Common myeloid progenitor, CD34-positive (primary cell): Measurements from ENCODE around the gene ZBTB46.
A peak's percentile ranks its signal among the peaks of the same experiment; 100 is the strongest.

Experiments
- CTCF ChIA-PET: fragments of 350-600 bp; sonication (Branson Sonifier 250); formaldehyde crosslinking; loops from one replicate; lab custom pipeline; 2021; ENCODE audit warnings: antibody characterized with exemption; lab: Charles Lee
- POLR2A ChIA-PET: fragments of 350-600 bp; sonication (Branson Sonifier 250); formaldehyde crosslinking; loops from one replicate; lab custom pipeline; 2021; ENCODE audit warnings: antibody characterized with exemption; lab: Charles Lee
- DNase-seq, 3 donors: peaks; one replicate each; pipeline versions ENCODE4 v3.0.0 to v3.0.0-alpha.2; 2013
- H3K27ac ChIP-seq, 2 experiments: 1 replicate in 1 of 2; 2 replicates in 1 of 2; pipeline ENCODE4 v1.7.0; 2013; ENCODE audit warnings: inconsistent platforms in 2 of 2, low read length in 2 of 2, mild to moderate bottlenecking in 2 of 2, low read depth in 1 of 2, moderate library complexity in 1 of 2; ENCODE audit not compliant: severe bottlenecking in 2 of 2, insufficient read depth in 1 of 2, poor library complexity in 1 of 2
- H3K27me3 ChIP-seq, 5 experiments: replicated peaks in 2 of 5; 1 replicate in 3 of 5; 2 replicates in 2 of 5; pipeline versions ENCODE4 v1.6.1 to v1.7.0; 2013; ENCODE audit warnings: low read length in 4 of 5, mild to moderate bottlenecking in 2 of 5, moderate library complexity in 2 of 5, inconsistent platforms in 1 of 5; ENCODE audit not compliant: insufficient read depth in 5 of 5, control insufficient read depth in 4 of 5
- H3K36me3 ChIP-seq, 4 experiments: 1 replicate in 2 of 4; 2 replicates in 2 of 4; pipeline versions ENCODE4 v1.6.1 to v1.7.0; 2013; ENCODE audit warnings: low read length in 3 of 4, control low read depth in 1 of 4, mild to moderate bottlenecking in 1 of 4; ENCODE audit not compliant: control insufficient read depth in 4 of 4, insufficient read depth in 4 of 4
- H3K4me1 ChIP-seq, 4 experiments: 1 replicate in 3 of 4; 2 replicates in 1 of 4; pipeline versions ENCODE4 v1.6.1 to v1.7.1; 2013; ENCODE audit warnings: low read length in 3 of 4, mild to moderate bottlenecking in 3 of 4, control low read depth in 1 of 4, inconsistent platforms in 1 of 4, moderate library complexity in 1 of 4; ENCODE audit not compliant: control insufficient read depth in 4 of 4, insufficient read depth in 4 of 4; ENCODE audit errors: control extremely low read depth in 1 of 4
- H3K4me3 ChIP-seq, 7 experiments: 1 replicate in 4 of 7; 2 replicates in 3 of 7; pipeline versions ENCODE4 v1.5.1 to v1.7.0; 2013; ENCODE audit warnings: mild to moderate bottlenecking in 7 of 7, low read length in 6 of 7, moderate library complexity in 6 of 7, inconsistent platforms in 2 of 7, low read depth in 2 of 7, control low read depth in 1 of 7; ENCODE audit not compliant: insufficient read depth in 4 of 7, control insufficient read depth in 1 of 7; ENCODE audit errors: extremely low read depth in 1 of 7
- H3K9me3 ChIP-seq, 5 experiments: 1 replicate in 4 of 5; 2 replicates in 1 of 5; pipeline versions ENCODE4 v1.6.1 to v1.7.1; 2013; ENCODE audit warnings: low read length in 4 of 5, mild to moderate bottlenecking in 2 of 5, inconsistent platforms in 1 of 5, low read depth in 1 of 5, moderate library complexity in 1 of 5; ENCODE audit not compliant: control insufficient read depth in 4 of 5, insufficient read depth in 2 of 5; ENCODE audit errors: control extremely low read depth in 1 of 5
- WGBS: methylation state at CpG from one replicate; pipeline ENCODE4 v1.1.5; 2013; ENCODE audit not compliant: insufficient coverage; 5-methylcytosine and 5-hydroxymethylcytosine counted together

ZBTB46 gene

GRCh38 chr20:63698739-63699465 is 132.2 kb downstream of the ZBTB46 start:
- POLR2A ChIA-PET: no interaction called here
- CTCF ChIA-PET: interaction anchor here (1.0 to 1.1 kb wide), 3 partner anchors 9 to 165 kb away, joined by 3 to 5 read pairs (median 3); partner anchors contain the start of genes ARFRP1 and ZGPAT
- H3K27ac ChIP-seq: no peak overlapping the region
- WGBS: 88% methylated on average over 18 of the region's 19 CpGs
- H3K4me3 ChIP-seq: no peak overlapping the region
- peaks cover 0 to 21% (median 19%) of the 10 kb centered on the region in 4 experiments for H3K4me1 ChIP-seq
- no peaks in the 10 kb centered on the region for H3K27me3 ChIP-seq
- peaks cover 0 to 27% (median 6%) of the 10 kb centered on the region in 4 experiments for H3K36me3 ChIP-seq
- DNase-seq: no peak
- no peaks in the 10 kb centered on the region for H3K9me3 ChIP-seq

- DNase-seq: no peak
- CTCF ChIA-PET: interaction anchor here (1.0 to 1.1 kb wide), 3 partner anchors 9 to 166 kb away, joined by 3 to 5 read pairs (median 3); partner anchors contain the start of genes ARFRP1 and ZGPAT
- H3K9me3 ChIP-seq: no peaks in the 10 kb centered on the region
- peaks cover 0 to 23% (median 3%) of the 10 kb centered on the region in 4 experiments for H3K36me3 ChIP-seq
- H3K27ac ChIP-seq: no peak overlapping the region
- H3K4me3 ChIP-seq: no peak overlapping the region
- peaks cover 0 to 21% (median 19%) of the 10 kb centered on the region in 4 experiments for H3K4me1 ChIP-seq
- POLR2A ChIA-PET: no interaction called here
- whole genome bisulfite sequencing: 87% methylated on average over 20 of the region's 40 CpGs
- no peaks in the 10 kb centered on the region for H3K27me3 ChIP-seq
Observed at GRCh38 chr20:63697868-63698545, 133.1 kb downstream of the ZBTB46 start.

- peaks cover 0 to 21% (median 19%) of the 10 kb centered on the region in 4 experiments for H3K4me1 ChIP-seq
- H3K27ac ChIP-seq: no peak overlapping the region
- WGBS: 69% methylated on average over 6 of the region's 7 CpGs
- ChIA-PET CTCF (interaction anchor here (0.6 kb wide), 1 partner anchor 174 kb away, joined by 3 read pairs; no protein-coding TSS in a partner anchor), POLR2A (interaction anchor here (0.6 kb wide), 1 partner anchor 9 kb away, joined by 3 read pairs; no protein-coding TSS in a partner anchor)
- H3K4me3 ChIP-seq: peak overlapping the region in 4 of 7 experiments; percentile 53 to 78 (median 64)
- no peaks in the 10 kb centered on the region for H3K27me3 ChIP-seq
- H3K9me3 ChIP-seq: no peaks in the 10 kb centered on the region
- peak in 2 of 3 donors; percentile 54 to 78 for DNase-seq
- H3K36me3 ChIP-seq: peaks cover 0 to 23% (median 3%) of the 10 kb centered on the region in 4 experiments
Observed at GRCh38 chr20:63697357-63697867, 133.7 kb downstream of the ZBTB46 start.

- CTCF ChIA-PET: interaction anchor here (0.6 kb wide), 1 partner anchor 174 kb away, joined by 3 read pairs; no protein-coding TSS in a partner anchor
- DNase-seq: peak in 1 of 3 donors; percentile 55
- 18% methylated on average over 38 of the region's 52 CpGs for WGBS
- Histone ChIP-seq H3K4me3 (peak within 1 kb of the TSS in 5 of 7 experiments; percentile 47 to 78 (median 64)), H3K27ac (no peak within 1 kb of the TSS), H3K27me3 (no peaks in the 10 kb centered on the region), H3K4me1 (peaks cover 0 to 21% (median 19%) of the 10 kb centered on the region in 4 experiments), H3K36me3 (peaks cover 0 to 26% (median 3%) of the 10 kb centered on the region in 4 experiments), H3K9me3 (no peaks in the 10 kb centered on the region)
- POLR2A ChIA-PET: interaction anchor here (0.6 kb wide), 1 partner anchor 9 kb away, joined by 3 read pairs; no protein-coding TSS in a partner anchor
Observed at GRCh38 chr20:63696628-63697356, 134.3 kb downstream of the ZBTB46 start, which contains the start of gene TNFRSF6B. TSS of gene TNFRSF6B (plus strand) at chr20:63696652. CDS start at chr20:63696768, 116 bp downstream.

GRCh38 chr20:63696306-63696627 is 134.8 kb downstream of the ZBTB46 start:
- no peak overlapping the region for H3K27ac ChIP-seq
- DNase-seq: peak; percentile 69 to 95 (median 94)
- peaks cover 0 to 28% (median 3%) of the 10 kb centered on the region in 4 experiments for H3K36me3 ChIP-seq
- ChIA-PET CTCF (interaction anchor here (1.4 kb wide), 1 partner anchor 122 kb away, joined by 3 read pairs; no protein-coding TSS in a partner anchor), POLR2A (interaction anchor here (1.0 kb wide), 1 partner anchor 13 kb away, joined by 3 read pairs; no protein-coding TSS in a partner anchor)
- peak overlapping the region in 5 of 7 experiments; percentile 47 to 78 (median 64) for H3K4me3 ChIP-seq
- no peaks in the 10 kb centered on the region for H3K27me3 ChIP-seq
- H3K9me3 ChIP-seq: no peaks in the 10 kb centered on the region
- 0% methylated on average over 1 of the region's 6 CpGs for WGBS
- peaks cover 0 to 21% (median 19%) of the 10 kb centered on the region in 4 experiments for H3K4me1 ChIP-seq
